HepG2 (cell line): ENCODE data around the gene UQCR10. TPM values are rescaled to one million over a fixed set of nuclear protein-coding genes. Genes with fewer than 3 reads are reported as not detected.
A peak's percentile ranks its signal among the peaks of the same experiment; 100 is the strongest.

Experiments
- AHR ChIP-seq: IDR thresholded peaks from 2 replicates; pipeline ENCODE4 v1.6.1; 2018; ENCODE audit warnings: missing genetic modification reagents, missing compliant biosample characterization
- HNRNPLL ChIP-seq: fragments of 200-400 bp; formaldehyde crosslinking; IDR thresholded peaks from 2 replicates; pipeline ENCODE4 v1.6.1; 2017; ENCODE audit warnings: mild to moderate bottlenecking, low read depth, low read length; ENCODE audit not compliant: poor library complexity, severe bottlenecking
- KDM5B ChIP-seq: sonication (generic); formaldehyde crosslinking; IDR thresholded peaks from 2 replicates; pipeline ENCODE4 v1.4.0; 2020; ENCODE audit warnings: missing genetic modification reagents, mild to moderate bottlenecking, borderline replicate concordance
- KLF13 ChIP-seq: sonication (generic); formaldehyde crosslinking; IDR thresholded peaks from 2 replicates; pipeline ENCODE4 v1.4.0; 2020; ENCODE audit warnings: mild to moderate bottlenecking, missing genetic modification reagents
- KLF9 ChIP-seq: IDR thresholded peaks from 2 replicates; pipeline ENCODE4 v1.6.1; 2016; ENCODE audit warnings: low read depth
- KMT2B ChIP-seq: IDR thresholded peaks from 2 replicates; pipeline ENCODE4 v1.6.1; 2016; ENCODE audit warnings: missing genetic modification reagents, missing compliant biosample characterization
- RFX1 ChIP-seq: fragments of 450-650 bp; IDR thresholded peaks from 2 replicates; pipeline ENCODE4 v1.6.1; 2017
- TMF1 ChIP-seq: sonication (generic); formaldehyde crosslinking; IDR thresholded peaks from 2 replicates; pipeline ENCODE4 v1.8.1; 2022; ENCODE audit warnings: low read depth, missing genetic modification reagents
- ZKSCAN1 ChIP-seq: fragments of 150-350 bp; IDR thresholded peaks from 2 replicates; pipeline ENCODE4 v1.6.1; 2014; ENCODE audit warnings: low read length
- ZNF121 ChIP-seq: sonication (generic); formaldehyde crosslinking; IDR thresholded peaks from 2 replicates; pipeline ENCODE4 v1.5.0; 2020; ENCODE audit warnings: mild to moderate bottlenecking, missing genetic modification reagents
- ZNF143 ChIP-seq: sonication (generic); formaldehyde crosslinking; IDR thresholded peaks from 2 replicates; pipeline ENCODE4 v1.4.0; 2020; ENCODE audit warnings: missing genetic modification reagents
- ZNF263 ChIP-seq: sonication (generic); formaldehyde crosslinking; IDR thresholded peaks from 2 replicates; pipeline ENCODE4 v1.4.0; 2020; ENCODE audit warnings: missing genetic modification reagents
- ZNF781 ChIP-seq: sonication (generic); formaldehyde crosslinking; IDR thresholded peaks from 2 replicates; pipeline ENCODE4 v1.5.1; 2020; ENCODE audit warnings: borderline replicate concordance, mild to moderate bottlenecking, missing genetic modification reagents; ENCODE audit errors: not compliant biosample characterization
- polyA plus RNA-seq, 8 experiments: library from polyadenylated mRNA; depleted of rRNA in 3 of 8; stranded (reverse) in 7 of 8; unstranded in 1 of 8; fragments of >200 nt; fragmentation: Illumina TruSeq in 4 of 8; extraction: Trizol in 4 of 8; gene quantifications; 2 replicates each; pipeline versions ENCODE4 v1.2.1 to v1.2.3, GENCODE V29; 2011 to 2016; ENCODE audit warnings: low read depth in 4 of 8, missing spikeins in 1 of 8, mixed read lengths in 1 of 8; ENCODE audit not compliant: insufficient read depth in 1 of 8
- total RNA-seq, 5 experiments: library from RNA; depleted of rRNA; stranded (reverse); fragments of >200 nt; fragmentation: Illumina TruSeq; extraction: Trizol; gene quantifications; 2 replicates each; pipeline ENCODE4 v1.2.3, GENCODE V29; 2016; ENCODE audit warnings: low read depth in 1 of 5
- TF ChIP-seq, protein P1 (sequence below): sonication (generic); formaldehyde crosslinking; IDR thresholded peaks from 2 replicates; pipeline ENCODE4 v1.4.0; 2020; ENCODE audit warnings: mild to moderate bottlenecking, low read depth, missing genetic modification reagents
- TF ChIP-seq, protein P2 (sequence below): IDR thresholded peaks from 2 replicates; pipeline ENCODE4 v1.6.1; 2016; ENCODE audit warnings: missing biosample characterization, missing genetic modification reagents, low read depth
- TF ChIP-seq, protein P3 (sequence below): sonication (generic); formaldehyde crosslinking; IDR thresholded peaks from 2 replicates; pipeline ENCODE4 v1.5.0; 2020; ENCODE audit warnings: missing genetic modification reagents
- TF ChIP-seq, protein P4 (sequence below): sonication (generic); formaldehyde crosslinking; IDR thresholded peaks from 2 replicates; pipeline ENCODE4 v1.8.1; 2023; ENCODE audit warnings: mild to moderate bottlenecking, missing genetic modification reagents
- TF ChIP-seq, protein P5 (sequence below): sonication (generic); formaldehyde crosslinking; IDR thresholded peaks from 2 replicates; pipeline ENCODE4 v1.9.0; 2022; ENCODE audit warnings: missing genetic modification reagents, mild to moderate bottlenecking, borderline replicate concordance

Gene UQCR10
- total and polyA plus RNA-seq, 2 of the 13 experiments (the other 11 are each of a cell fraction or from before 2014, with no cell fraction given) = 225 to 232 TPM

DNA sequence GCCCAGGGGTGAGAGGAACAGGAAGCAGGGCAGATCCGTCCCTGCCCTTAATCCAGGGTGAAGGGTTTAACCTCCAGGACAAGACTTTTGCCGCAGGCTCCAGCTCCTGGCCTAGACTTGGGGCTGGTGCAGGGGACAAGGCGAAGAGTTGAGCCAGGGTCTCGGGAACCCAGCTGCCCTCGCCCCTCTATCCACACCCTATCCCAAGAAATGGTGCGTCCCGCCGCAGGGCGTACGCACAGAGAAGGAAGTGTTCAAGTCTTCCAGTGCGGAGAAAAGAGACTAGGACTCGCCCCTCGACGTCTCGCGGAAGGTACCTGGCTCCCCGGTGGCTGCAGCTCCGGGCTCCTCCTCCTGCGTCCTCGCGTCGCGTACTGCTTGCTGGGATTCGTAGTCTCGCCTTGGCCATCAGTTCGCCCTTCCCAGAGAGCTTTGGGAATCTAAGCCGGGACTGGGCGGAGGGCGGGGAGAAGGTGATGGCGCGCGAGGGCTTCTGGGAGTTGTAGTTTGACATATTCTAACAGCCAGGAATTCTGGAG, 468 bp upstream of the UQCR10 start, which contains the start of gene ZMAT5 (continued):
- TF ChIP-seq, protein P1, sequence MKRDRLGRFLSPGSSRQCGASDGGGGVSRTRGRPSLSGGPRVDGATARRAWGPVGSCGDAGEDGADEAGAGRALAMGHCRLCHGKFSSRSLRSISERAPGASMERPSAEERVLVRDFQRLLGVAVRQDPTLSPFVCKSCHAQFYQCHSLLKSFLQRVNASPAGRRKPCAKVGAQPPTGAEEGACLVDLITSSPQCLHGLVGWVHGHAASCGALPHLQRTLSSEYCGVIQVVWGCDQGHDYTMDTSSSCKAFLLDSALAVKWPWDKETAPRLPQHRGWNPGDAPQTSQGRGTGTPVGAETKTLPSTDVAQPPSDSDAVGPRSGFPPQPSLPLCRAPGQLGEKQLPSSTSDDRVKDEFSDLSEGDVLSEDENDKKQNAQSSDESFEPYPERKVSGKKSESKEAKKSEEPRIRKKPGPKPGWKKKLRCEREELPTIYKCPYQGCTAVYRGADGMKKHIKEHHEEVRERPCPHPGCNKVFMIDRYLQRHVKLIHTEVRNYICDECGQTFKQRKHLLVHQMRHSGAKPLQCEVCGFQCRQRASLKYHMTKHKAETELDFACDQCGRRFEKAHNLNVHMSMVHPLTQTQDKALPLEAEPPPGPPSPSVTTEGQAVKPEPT = no peak
- no peak for TF ChIP-seq TMF1
- 0 out of 2 replicates have a peak, but pooled peaks have one; percentile 14 for TF ChIP-seq KLF13 (CRISPR knock-in tag)
- no peak for TF ChIP-seq ZNF263
- TF ChIP-seq ZNF781 = peak; percentile 86
- no peak for TF ChIP-seq RFX1
- TF ChIP-seq ZNF121 = no peak
- peak; percentile 48; the same call in 1 of the 2 replicates for TF ChIP-seq KMT2B (CRISPR knock-in tag)
- peak; percentile 53; the same call in 1 of the 2 replicates for TF ChIP-seq KLF9
- TF ChIP-seq AHR (CRISPR knock-in tag) = 0 out of 2 replicates have a peak, but pooled peaks have one; percentile 20
- peak; percentile 78 for TF ChIP-seq HNRNPLL
- no peak for TF ChIP-seq ZKSCAN1
- 0 out of 2 replicates have a peak, but pooled peaks have one; percentile 58 for TF ChIP-seq KDM5B (CRISPR knock-in tag)
- TF ChIP-seq, protein P2, sequence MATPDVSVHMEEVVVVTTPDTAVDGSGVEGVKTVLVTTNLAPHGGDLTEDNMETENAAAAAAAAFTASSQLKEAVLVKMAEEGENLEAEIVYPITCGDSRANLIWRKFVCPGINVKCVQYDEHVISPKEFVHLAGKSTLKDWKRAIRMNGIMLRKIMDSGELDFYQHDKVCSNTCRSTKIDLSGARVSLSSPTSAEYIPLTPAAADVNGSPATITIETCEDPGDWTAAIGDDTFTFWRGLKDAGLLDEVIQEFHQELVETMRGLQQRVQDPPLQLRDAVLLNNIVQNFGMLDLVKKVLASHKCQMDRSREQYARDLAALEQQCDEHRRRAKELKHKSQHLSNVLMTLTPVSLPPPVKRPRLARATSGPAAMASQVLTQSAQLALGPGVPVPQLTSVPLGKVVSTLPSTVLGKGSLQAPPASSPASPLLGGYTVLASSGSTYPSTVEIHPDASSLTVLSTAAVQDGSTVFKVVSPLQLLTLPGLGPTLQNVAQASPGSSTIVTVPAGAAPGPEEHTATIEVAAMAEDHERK = peak; percentile 94
- TF ChIP-seq, protein P3, sequence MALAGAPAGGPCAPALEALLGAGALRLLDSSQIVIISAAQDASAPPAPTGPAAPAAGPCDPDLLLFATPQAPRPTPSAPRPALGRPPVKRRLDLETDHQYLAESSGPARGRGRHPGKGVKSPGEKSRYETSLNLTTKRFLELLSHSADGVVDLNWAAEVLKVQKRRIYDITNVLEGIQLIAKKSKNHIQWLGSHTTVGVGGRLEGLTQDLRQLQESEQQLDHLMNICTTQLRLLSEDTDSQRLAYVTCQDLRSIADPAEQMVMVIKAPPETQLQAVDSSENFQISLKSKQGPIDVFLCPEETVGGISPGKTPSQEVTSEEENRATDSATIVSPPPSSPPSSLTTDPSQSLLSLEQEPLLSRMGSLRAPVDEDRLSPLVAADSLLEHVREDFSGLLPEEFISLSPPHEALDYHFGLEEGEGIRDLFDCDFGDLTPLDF (CRISPR knock-in tag) = peak; percentile 63; the same call in 1 of the 2 replicates
- TF ChIP-seq ZNF143 (CRISPR knock-in tag) = peak; percentile 95; the same call in 1 of the 2 replicates
- TF ChIP-seq, protein P4, sequence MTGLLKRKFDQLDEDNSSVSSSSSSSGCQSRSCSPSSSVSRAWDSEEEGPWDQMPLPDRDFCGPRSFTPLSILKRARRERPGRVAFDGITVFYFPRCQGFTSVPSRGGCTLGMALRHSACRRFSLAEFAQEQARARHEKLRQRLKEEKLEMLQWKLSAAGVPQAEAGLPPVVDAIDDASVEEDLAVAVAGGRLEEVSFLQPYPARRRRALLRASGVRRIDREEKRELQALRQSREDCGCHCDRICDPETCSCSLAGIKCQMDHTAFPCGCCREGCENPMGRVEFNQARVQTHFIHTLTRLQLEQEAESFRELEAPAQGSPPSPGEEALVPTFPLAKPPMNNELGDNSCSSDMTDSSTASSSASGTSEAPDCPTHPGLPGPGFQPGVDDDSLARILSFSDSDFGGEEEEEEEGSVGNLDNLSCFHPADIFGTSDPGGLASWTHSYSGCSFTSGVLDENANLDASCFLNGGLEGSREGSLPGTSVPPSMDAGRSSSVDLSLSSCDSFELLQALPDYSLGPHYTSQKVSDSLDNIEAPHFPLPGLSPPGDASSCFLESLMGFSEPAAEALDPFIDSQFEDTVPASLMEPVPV (CRISPR knock-in tag) = no peak
- TF ChIP-seq, protein P5, sequence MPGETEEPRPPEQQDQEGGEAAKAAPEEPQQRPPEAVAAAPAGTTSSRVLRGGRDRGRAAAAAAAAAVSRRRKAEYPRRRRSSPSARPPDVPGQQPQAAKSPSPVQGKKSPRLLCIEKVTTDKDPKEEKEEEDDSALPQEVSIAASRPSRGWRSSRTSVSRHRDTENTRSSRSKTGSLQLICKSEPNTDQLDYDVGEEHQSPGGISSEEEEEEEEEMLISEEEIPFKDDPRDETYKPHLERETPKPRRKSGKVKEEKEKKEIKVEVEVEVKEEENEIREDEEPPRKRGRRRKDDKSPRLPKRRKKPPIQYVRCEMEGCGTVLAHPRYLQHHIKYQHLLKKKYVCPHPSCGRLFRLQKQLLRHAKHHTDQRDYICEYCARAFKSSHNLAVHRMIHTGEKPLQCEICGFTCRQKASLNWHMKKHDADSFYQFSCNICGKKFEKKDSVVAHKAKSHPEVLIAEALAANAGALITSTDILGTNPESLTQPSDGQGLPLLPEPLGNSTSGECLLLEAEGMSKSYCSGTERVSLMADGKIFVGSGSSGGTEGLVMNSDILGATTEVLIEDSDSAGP = peak; percentile 87
